HepG2 (cell line): ENCODE data around the gene SELENOT. TPM values are rescaled to one million over a fixed set of nuclear protein-coding genes. Genes with fewer than 3 reads are reported as not detected.
A peak's percentile ranks its signal among the peaks of the same experiment; 100 is the strongest.

Source experiments
- ATAC-seq: fragments of 200-7000 bp; cut with Tn5 transposase; 3 replicates; pipeline ENCODE4 v1.9.1; 2020; ENCODE audit warnings: mild to moderate bottlenecking, moderate library complexity
- BruUV-seq: library from RNA; stranded (reverse); fragments of 400-500 nt; replicated peaks from 2 replicates; lab custom pipeline; 2021; lab: Mats Ljungman, UMichigan
- CTCF ChIA-PET: fragments of 300-600 bp; formaldehyde crosslinking; extraction: SDS; loops from one replicate; lab custom pipeline; 2021; ENCODE audit warnings: low total read pairs, inconsistent platforms, low intra/inter-chr PET ratio; lab: Yijun Ruan, JAX
- POLR2A ChIA-PET: fragments of 350-600 bp; sonication (Branson Sonifier 250); formaldehyde crosslinking; loops from one replicate; lab custom pipeline; 2020; ENCODE audit warnings: antibody characterized with exemption, inconsistent platforms; lab: Yijun Ruan, JAX
- DNase-seq: peaks from one replicate; pipeline ENCODE4 v3.0.0-alpha.2; 2015; ENCODE audit warnings: low spot score
- FAIRE-seq: peaks from 3 replicates; lab custom pipeline; 2011; peaks lifted over from hg19 to GRCh38; lab: Jason Lieb, UNC
- H2AFZ ChIP-seq: one replicate; pipeline ENCODE4 v1.6.1; 2011; ENCODE audit warnings: low read length, inconsistent platforms
- H3K27ac ChIP-seq: fragments of 300-600 bp; 3 replicates; pipeline ENCODE4 v1.8.0; 2011; ENCODE audit warnings: mixed run types, mild to moderate bottlenecking, mixed read lengths, low read length, inconsistent platforms; ENCODE audit not compliant: insufficient read depth; ENCODE audit errors: extremely low read length
- H3K27me3 ChIP-seq, 2 experiments: fragments of 200-600 bp in 1 of 2; 2 replicates in 1 of 2; 3 replicates in 1 of 2; pipeline versions ENCODE4 v1.6.0 to v1.8.0; 2011; ENCODE audit warnings: low read length in 2 of 2, mild to moderate bottlenecking in 2 of 2, moderate library complexity in 2 of 2, inconsistent platforms in 1 of 2; ENCODE audit not compliant: insufficient read depth in 2 of 2, control insufficient read depth in 1 of 2
- H3K36me3 ChIP-seq, 2 experiments: fragments of 200-600 bp in 1 of 2; replicated peaks in 1 of 2; 2 replicates in 1 of 2; 3 replicates in 1 of 2; pipeline versions ENCODE4 v1.5.1 to v1.8.0; 2011; ENCODE audit warnings: low read length in 2 of 2, inconsistent platforms in 1 of 2; ENCODE audit not compliant: insufficient read depth in 2 of 2, control insufficient read depth in 1 of 2
- H3K4me1 ChIP-seq: 2 replicates; pipeline ENCODE4 v1.5.1; 2012; ENCODE audit warnings: low read length, inconsistent platforms; ENCODE audit not compliant: insufficient read depth
- H3K4me2 ChIP-seq: 2 replicates; pipeline ENCODE4 v1.6.0; 2011; ENCODE audit warnings: low read depth, low read length, inconsistent platforms
- H3K4me3 ChIP-seq, 3 experiments: fragments of 200-600 bp in 1 of 3; sonication (generic), shearing (Covaris generic) in 1 of 3; replicated peaks in 1 of 3; 2 replicates each; pipeline ENCODE4 v1.5.1; 2011 to 2016; ENCODE audit warnings: low read length in 3 of 3, inconsistent platforms in 2 of 3, low read depth in 2 of 3, mild to moderate bottlenecking in 2 of 3, control low read depth in 1 of 3, mixed read lengths in 1 of 3; ENCODE audit not compliant: insufficient read depth in 1 of 3
- H3K79me2 ChIP-seq: one replicate; pipeline ENCODE4 v1.6.1; 2011; ENCODE audit warnings: low read length, inconsistent platforms; ENCODE audit not compliant: insufficient read depth
- H3K9ac ChIP-seq: 2 replicates; pipeline ENCODE4 v1.6.0; 2011; ENCODE audit warnings: mild to moderate bottlenecking, low read depth, low read length, inconsistent platforms; ENCODE audit not compliant: insufficient read depth
- H3K9me3 ChIP-seq: 2 replicates; pipeline ENCODE4 v1.5.1; 2012; ENCODE audit warnings: mild to moderate bottlenecking, low read length
- H4K20me1 ChIP-seq: 2 replicates; pipeline ENCODE4 v1.6.0; 2011; ENCODE audit warnings: inconsistent platforms, mild to moderate bottlenecking, low read length, moderate library complexity; ENCODE audit not compliant: insufficient read depth
- JDP2 ChIP-seq: sonication (generic); formaldehyde crosslinking; IDR thresholded peaks from 2 replicates; pipeline ENCODE4 v1.8.1; 2022; ENCODE audit warnings: missing genetic modification reagents, borderline replicate concordance
- NFE2L2 ChIP-seq: fragments of 150-350 bp; IDR thresholded peaks from 2 replicates; pipeline ENCODE4 v1.6.1; 2014; ENCODE audit warnings: low read length
- SIN3A ChIP-seq: IDR thresholded peaks from 2 replicates; pipeline ENCODE4 v1.6.1; 2011; ENCODE audit warnings: low read depth, mild to moderate bottlenecking, control low read depth, low read length, borderline replicate concordance
- SP4 ChIP-seq: sonication (generic); formaldehyde crosslinking; IDR thresholded peaks from 2 replicates; pipeline ENCODE4 v1.8.1; 2023; ENCODE audit warnings: mild to moderate bottlenecking, missing genetic modification reagents
- THAP11 ChIP-seq: IDR thresholded peaks from 2 replicates; pipeline ENCODE4 v1.6.1; 2016; ENCODE audit warnings: missing biosample characterization, missing genetic modification reagents
- ZNF776 ChIP-seq: sonication (generic); formaldehyde crosslinking; IDR thresholded peaks from 2 replicates; pipeline ENCODE4 v1.4.0; 2020; ENCODE audit warnings: mild to moderate bottlenecking, missing genetic modification reagents
- WGBS: methylation state at CpG from one replicate; pipeline ENCODE4 v1.1.6; 2017; ENCODE audit warnings: low lambda C conversion rate; 5-methylcytosine and 5-hydroxymethylcytosine counted together
- in situ Hi-C: cut with HindIII; loops from 2 replicates; pipeline ENCODE4 v1.10.0; 2017; ENCODE audit warnings: low pct_unique_long_range_greater_than_20kb; ENCODE audit not compliant: extremely low pct_ligation_motif_present
- intact Hi-C: fragments of 100-400 bp; cut with micrococcal nuclease; formaldehyde crosslinking; loops from one replicate; pipeline ENCODE4 v1.10.0; 2022; ENCODE audit not compliant: unreplicated experiment
- polyA plus RNA-seq, 8 experiments: library from polyadenylated mRNA; depleted of rRNA in 3 of 8; stranded (reverse) in 7 of 8; unstranded in 1 of 8; fragments of >200 nt; fragmentation: Illumina TruSeq in 4 of 8; extraction: Trizol in 4 of 8; gene quantifications; 2 replicates each; pipeline versions ENCODE4 v1.2.1 to v1.2.3, GENCODE V29; 2011 to 2016; ENCODE audit warnings: low read depth in 4 of 8, missing spikeins in 1 of 8, mixed read lengths in 1 of 8; ENCODE audit not compliant: insufficient read depth in 1 of 8
- total RNA-seq, 5 experiments: library from RNA; depleted of rRNA; stranded (reverse); fragments of >200 nt; fragmentation: Illumina TruSeq; extraction: Trizol; gene quantifications; 2 replicates each; pipeline ENCODE4 v1.2.3, GENCODE V29; 2016; ENCODE audit warnings: low read depth in 1 of 5
- TF ChIP-seq, protein P1 (sequence below): sonication (generic); formaldehyde crosslinking; IDR thresholded peaks from 2 replicates; pipeline ENCODE4 v1.4.0; 2020; ENCODE audit warnings: mild to moderate bottlenecking, missing genetic modification reagents

The SELENOT gene
- total and polyA plus RNA-seq, 2 of the 13 experiments (the other 11 are each of a cell fraction or from before 2014, with no cell fraction given) = 122 to 273 TPM

- in situ Hi-C loops (no loop called here), intact Hi-C loops (no loop called here)
- H3K27ac ChIP-seq = no peak overlapping the region
- no peak for DNase-seq
- ATAC-seq = no peak
- no peak overlapping the region for H3K9ac ChIP-seq
- peaks cover 2 to 5% of the 10 kb centered on the region in 2 experiments; a peak in 1 of 5 replicates for H3K27me3 ChIP-seq
- H3K36me3 ChIP-seq = no peaks in the 10 kb centered on the region
- no peak overlapping the region for H3K4me3 ChIP-seq
- TF ChIP-seq, protein P1, sequence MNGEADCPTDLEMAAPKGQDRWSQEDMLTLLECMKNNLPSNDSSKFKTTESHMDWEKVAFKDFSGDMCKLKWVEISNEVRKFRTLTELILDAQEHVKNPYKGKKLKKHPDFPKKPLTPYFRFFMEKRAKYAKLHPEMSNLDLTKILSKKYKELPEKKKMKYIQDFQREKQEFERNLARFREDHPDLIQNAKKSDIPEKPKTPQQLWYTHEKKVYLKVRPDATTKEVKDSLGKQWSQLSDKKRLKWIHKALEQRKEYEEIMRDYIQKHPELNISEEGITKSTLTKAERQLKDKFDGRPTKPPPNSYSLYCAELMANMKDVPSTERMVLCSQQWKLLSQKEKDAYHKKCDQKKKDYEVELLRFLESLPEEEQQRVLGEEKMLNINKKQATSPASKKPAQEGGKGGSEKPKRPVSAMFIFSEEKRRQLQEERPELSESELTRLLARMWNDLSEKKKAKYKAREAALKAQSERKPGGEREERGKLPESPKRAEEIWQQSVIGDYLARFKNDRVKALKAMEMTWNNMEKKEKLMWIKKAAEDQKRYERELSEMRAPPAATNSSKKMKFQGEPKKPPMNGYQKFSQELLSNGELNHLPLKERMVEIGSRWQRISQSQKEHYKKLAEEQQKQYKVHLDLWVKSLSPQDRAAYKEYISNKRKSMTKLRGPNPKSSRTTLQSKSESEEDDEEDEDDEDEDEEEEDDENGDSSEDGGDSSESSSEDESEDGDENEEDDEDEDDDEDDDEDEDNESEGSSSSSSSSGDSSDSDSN = no peak
- no peak for TF ChIP-seq SP4 (CRISPR knock-in tag)
- 0 out of 2 replicates have a peak, but pooled peaks have one; percentile 12 for TF ChIP-seq NFE2L2
- BruUV-seq = no TSS peak
- FAIRE-seq = no peak
- H3K9me3 ChIP-seq = no peaks in the 10 kb centered on the region
- WGBS = 11% methylated on average over 7 of the region's 7 CpGs
- H3K79me2 ChIP-seq = no peaks in the 10 kb centered on the region
- ChIA-PET POLR2A (no interaction called here), CTCF (no interaction called here)
- H3K4me1 ChIP-seq = no peaks in the 10 kb centered on the region
- no peak overlapping the region for H2AFZ ChIP-seq
- H4K20me1 ChIP-seq = no peaks in the 10 kb centered on the region
- H3K4me2 ChIP-seq = no peak overlapping the region
Observed at GRCh38 chr3:150662410-150663200, 59.5 kb downstream of the SELENOT start.

GRCh38 chr3:150663461-150663860, 60.3 kb downstream of the SELENOT start:
- Histone ChIP-seq H3K79me2 (no peaks in the 10 kb centered on the region), H3K9ac (no peak overlapping the region), H3K4me3 (no peak overlapping the region), H2AFZ (no peak overlapping the region), H4K20me1 (no peaks in the 10 kb centered on the region), H3K9me3 (no peaks in the 10 kb centered on the region), H3K27me3 (peaks cover 2 to 5% of the 10 kb centered on the region in 2 experiments; a peak in 1 of 5 replicates), H3K27ac (no peak overlapping the region), H3K4me2 (no peak overlapping the region), H3K4me1 (no peaks in the 10 kb centered on the region), H3K36me3 (no peaks in the 10 kb centered on the region)
- no TSS peak for BruUV-seq
- no peak for ATAC-seq
- in situ Hi-C loops = no loop called here
- CTCF ChIA-PET = no interaction called here
- WGBS = 51% methylated on average over 8 of the region's 8 CpGs
- intact Hi-C loops = no loop called here
- no peak for TF ChIP-seq JDP2 (CRISPR knock-in tag)
- TF ChIP-seq ZNF776 = no peak
- no peak for TF ChIP-seq THAP11 (CRISPR knock-in tag)
- TF ChIP-seq SIN3A = no peak
- POLR2A ChIA-PET = no interaction called here
- no peak for DNase-seq
- no peak for FAIRE-seq
